T-helper 2 cell (primary cell): ENCODE results near the gene CAPZA1.

Source experiments
- DNase-seq, 5 experiments: peaks; one replicate each; pipeline versions ENCODE4 v3.0.0 to v3.0.0-alpha.2; 2012 to 2022

Gene CAPZA1

GRCh38 chr1:112701227-112702066 lies 81.8 kb downstream of the CAPZA1 start:
- DNase-seq = no peak

- DNase-seq = no peak
These were observed 82.4 kb downstream of the CAPZA1 start for GRCh38 chr1:112702067-112702395.

- DNase-seq = no peak
These were observed 83.0 kb downstream of the CAPZA1 start for GRCh38 chr1:112702420-112703261.

- DNase-seq = no peak
These were observed 84.1 kb downstream of the CAPZA1 start for GRCh38 chr1:112703706-112704105.

- peak in 1 of 5 experiments; percentile 47 for DNase-seq
These were observed 84.8 kb downstream of the CAPZA1 start for GRCh38 chr1:112704391-112704933.

- DNase-seq = peak in 2 of 5 experiments; percentile 48 to 92
These were observed 85.4 kb downstream of the CAPZA1 start for GRCh38 chr1:112704934-112705627.

- DNase-seq = peak in 2 of 5 experiments; percentile 34 to 46
These were observed 87.0 kb downstream of the CAPZA1 start, which contains the start of gene RHOC for GRCh38 chr1:112706505-112707220. Gene RHOC (minus strand): TSS chr1:112707127. CDS start chr1:112703799, 3,328 bp downstream.

GRCh38 chr1:112707221-112708001 lies 87.8 kb downstream of the CAPZA1 start:
- DNase-seq = peak in 4 of 5 experiments; percentile 42 to 67 (median 46)

- no peak for DNase-seq
These were observed 88.4 kb downstream of the CAPZA1 start for GRCh38 chr1:112708002-112708448.

GRCh38 chr1:112708489-112708888 lies 88.9 kb downstream of the CAPZA1 start:
- DNase-seq = no peak

- no peak for DNase-seq
These were observed 90.5 kb downstream of the CAPZA1 start for GRCh38 chr1:112710159-112710558.

GRCh38 chr1:112710586-112710985 lies 91.0 kb downstream of the CAPZA1 start:
- no peak for DNase-seq

- no peak for DNase-seq
These were observed 91.4 kb downstream of the CAPZA1 start for GRCh38 chr1:112711041-112711440.

- no peak for DNase-seq
These were observed 92.0 kb downstream of the CAPZA1 start for GRCh38 chr1:112711670-112712069.

GRCh38 chr1:112712191-112712590 lies 92.6 kb downstream of the CAPZA1 start:
- DNase-seq = no peak

- DNase-seq = no peak
These were observed 93.1 kb downstream of the CAPZA1 start for GRCh38 chr1:112712701-112713128.

GRCh38 chr1:112713466-112714312 lies 94.1 kb downstream of the CAPZA1 start:
- no peak for DNase-seq

GRCh38 chr1:112714313-112715263 lies 95.0 kb downstream of the CAPZA1 start:
- DNase-seq = no peak
